ENCODE data around the gene ZMIZ2. TPM values are rescaled to one million over a fixed set of nuclear protein-coding genes. Genes with fewer than 3 reads are reported as not detected.

The ZMIZ2 gene
- total and polyA plus RNA-seq, 2 donors (not counting 1 experiment from before 2014, with no cell fraction given): 254 to 442 TPM

- H3K4me1 Mint-ChIP-seq: peaks cover 40% of the 10 kb centered on the region
- POLR2A ChIA-PET: interaction anchor here (0.6 to 1.4 kb wide), 7 partner anchors 28 to 206 kb away, joined by 3 to 10 read pairs (median 5); partner anchors contain the start of genes H2AZ2, OGDH and ZMIZ2
- peak; percentile 87 for ATAC-seq (ENCODE audit: low read depth)
- no peaks in the 10 kb centered on the region for H3K9me3 ChIP-seq (ENCODE audit: control extremely low read depth in 1 of 3, control insufficient read depth in 2 of 3, insufficient read depth in 1 of 3, low read length in 2 of 3)
- peak; percentile 99 for DNase-seq
- no peaks in the 10 kb centered on the region for H3K9me3 Mint-ChIP-seq (ENCODE audit: insufficient read depth)
- H3K4me2 ChIP-seq (replicated peaks; ENCODE audit: low read depth, low read length, poor library complexity, severe bottlenecking): peak within 1 kb of the TSS; percentile 79
- no peaks in the 10 kb centered on the region for H3K27me3 ChIP-seq (replicated peaks in 1 of 4; ENCODE audit: control extremely low read depth in 1 of 4, control insufficient read depth in 3 of 4, insufficient read depth in 4 of 4, low read length in 3 of 4)
- H2AFZ ChIP-seq (ENCODE audit: insufficient read depth, low read depth, low read length, poor library complexity, severe bottlenecking): peak within 1 kb of the TSS; percentile 95
- CTCF ChIA-PET: interaction anchor here (0.6 to 2.5 kb wide), 4 partner anchors 9 to 51 kb away, joined by 3 to 17 read pairs (median 11); partner anchors contain the start of genes H2AZ2 and ZMIZ2
- H3K4me3 Mint-ChIP-seq: peak within 1 kb of the TSS; percentile 93
- TF ChIP-seq CTCF (IDR thresholded peaks at IDR 0.05): no peak
- TF ChIP-seq EZH2 (IDR thresholded peaks at IDR 0.05; ENCODE audit: borderline replicate concordance, insufficient read depth, low read depth, low read length, poor library complexity, severe bottlenecking): no peak
- peaks cover 36% of the 10 kb centered on the region for H3K79me2 ChIP-seq (ENCODE audit: control insufficient read depth, insufficient read depth, low read length)
- H3K27ac ChIP-seq (ENCODE audit: low read length in 2 of 2): peak within 1 kb of the TSS; percentile 92 to 97
- H3K27me3 Mint-ChIP-seq: no peaks in the 10 kb centered on the region
- H4K20me1 ChIP-seq (ENCODE audit: control insufficient read depth, insufficient read depth, low read length, poor library complexity, severe bottlenecking): peaks cover 32% of the 10 kb centered on the region
- intact Hi-C loops (cut with micrococcal nuclease): loop anchor here (1.0 to 5.0 kb wide), 14 partner anchors 28 to 869 kb away; partner anchors contain the start of genes H2AZ2, MYO1G, OGDH and PURB
- peaks cover 11 to 33% of the 10 kb centered on the region in 2 experiments for H3K36me3 ChIP-seq (replicated peaks in 1 of 2; ENCODE audit: control extremely low read depth in 1 of 2, control insufficient read depth in 1 of 2, extremely low read depth in 1 of 2, insufficient read depth in 2 of 2, low read length in 1 of 2)
- H3K27ac Mint-ChIP-seq: peak within 1 kb of the TSS; percentile 98
- peaks cover 15 to 26% of the 10 kb centered on the region in 2 donors for H3K4me1 ChIP-seq (ENCODE audit: control insufficient read depth in 2 of 2, insufficient read depth in 2 of 2, low read length in 2 of 2)
- peak within 1 kb of the TSS; percentile 77 to 98 (median 93) for H3K4me3 ChIP-seq (ENCODE audit: control extremely low read depth in 1 of 5, extremely low read depth in 1 of 5, insufficient read depth in 1 of 5, low read depth in 2 of 5, low read length in 4 of 5)
- peak within 1 kb of the TSS; percentile 84 for H3K9ac ChIP-seq (ENCODE audit: low read length)
- WGBS (ENCODE audit: insufficient coverage): under 1% methylated on average over 95 of the region's 99 CpGs
These were observed 48.1 kb downstream of the ZMIZ2 start, which contains the start of gene PPIA for GRCh38 chr7:44796504-44797328. Gene PPIA, plus strand, starts transcription at chr7:44796681. Its CDS starts 44 bp downstream, at chr7:44796725.
